Stomach (tissue), 9 donors: ENCODE measurements around the gene FANCB. TPM values are rescaled to one million over a fixed set of nuclear protein-coding genes. Genes with fewer than 3 reads are reported as not detected.

Source experiments
- DNase-seq, 2 donors: peaks; one replicate each; pipeline versions ENCODE4 v3.0.0 to v3.0.0-alpha.2; 2013 to 2019
- H3K27ac ChIP-seq, 5 donors: fragments of 200-600 bp in 4 of 5; sonication (generic) in 4 of 5; one replicate each; pipeline ENCODE4 v1.5.1; 2013 to 2019; ENCODE audit warnings: mild to moderate bottlenecking in 1 of 5, moderate library complexity in 1 of 5
- H3K27me3 ChIP-seq, 3 donors: fragments of 200-600 bp; sonication (generic); one replicate each; pipeline ENCODE4 v1.5.1; 2017 to 2019; ENCODE audit warnings: mixed run types in 1 of 3
- H3K36me3 ChIP-seq, 4 donors: fragments of 200-600 bp; sonication (generic); 1 replicate in 3 of 4; 2 replicates in 1 of 4; pipeline ENCODE4 v1.5.1; 2016 to 2019
- H3K4me1 ChIP-seq, 4 donors: fragments of 200-600 bp; sonication (generic); one replicate each; pipeline ENCODE4 v1.5.1; 2016 to 2019
- H3K4me3 ChIP-seq, 4 donors: fragments of 200-600 bp; sonication (generic) in 3 of 4; one replicate each; pipeline ENCODE4 v1.5.1; 2016 to 2019; ENCODE audit warnings: mild to moderate bottlenecking in 1 of 4
- H3K9me3 ChIP-seq, 4 donors: fragments of 200-600 bp; sonication (generic); one replicate each; pipeline ENCODE4 v1.5.1; 2016 to 2019
- EP300 ChIP-seq: sonication (generic); formaldehyde crosslinking; IDR thresholded peaks from one replicate; pipeline ENCODE4 v1.6.1; 2017; ENCODE audit warnings: antibody characterized with exemption
- POLR2A ChIP-seq, 4 donors: fragments of 450-650 bp; IDR thresholded peaks; one replicate each; pipeline ENCODE4 v1.6.1; 2016; ENCODE audit warnings: antibody characterized with exemption in 4 of 4, control low read depth in 2 of 4, mild to moderate bottlenecking in 1 of 4, moderate library complexity in 1 of 4
- POLR2AphosphoS5 ChIP-seq, 3 donors: sonication (generic); formaldehyde crosslinking; IDR thresholded peaks; one replicate each; pipeline ENCODE4 v1.6.1; 2016; ENCODE audit warnings: antibody characterized with exemption in 3 of 3
- WGBS, 5 donors: extraction: QIAGEN DNeasy Blood & Tissue Kit in 3 of 5; methylation state at CpG; one replicate each; pipeline versions ENCODE4 v1.1.5 to v1.1.7; 2013 to 2018; 5-methylcytosine and 5-hydroxymethylcytosine counted together
- intact Hi-C: fragments of 100-400 bp; cut with DNase I; formaldehyde crosslinking; loops from one replicate; pipeline ENCODE4 v1.15.1; 2023; ENCODE audit warnings: low total_unique reads
- polyA plus RNA-seq, 3 donors: library from polyadenylated mRNA; stranded (reverse); fragments of 200-250 nt; gene quantifications; one replicate each; pipeline ENCODE4 v1.2.3, GENCODE V29; 2013
- total RNA-seq, 5 donors: library from RNA; depleted of rRNA; stranded (reverse); fragments of >200 nt; gene quantifications; one replicate each; pipeline versions ENCODE4 v1.1.0 to v1.2.3, GENCODE V29; 2014 to 2016
- TF ChIP-seq, protein P1 (sequence below), 7 experiments: fragments of 450-650 bp in 4 of 7; fragments of 200-600 bp in 3 of 7; sonication (generic) in 3 of 7; IDR thresholded peaks; one replicate each; pipeline ENCODE4 v1.5.1; 2016 to 2019; ENCODE audit warnings: antibody characterized with exemption in 7 of 7, control low read depth in 2 of 7, mild to moderate bottlenecking in 1 of 7
- donor health status: healthy with polysubstance abuse.
- donor health status: Bipolar disorder and iron deficiency.
- donor health status: healthy.

The FANCB gene
- total and polyA plus RNA-seq, 8 donors, result 0.25 to 5.3 (median 0.66) TPM; not detected in 2

- H3K27ac ChIP-seq, result no peak overlapping the region
- H3K4me1 ChIP-seq, result no peaks in the 10 kb centered on the region
- H3K36me3 ChIP-seq, result no peaks in the 10 kb centered on the region
- no peak overlapping the region for H3K4me3 ChIP-seq
- TF ChIP-seq, protein P1, sequence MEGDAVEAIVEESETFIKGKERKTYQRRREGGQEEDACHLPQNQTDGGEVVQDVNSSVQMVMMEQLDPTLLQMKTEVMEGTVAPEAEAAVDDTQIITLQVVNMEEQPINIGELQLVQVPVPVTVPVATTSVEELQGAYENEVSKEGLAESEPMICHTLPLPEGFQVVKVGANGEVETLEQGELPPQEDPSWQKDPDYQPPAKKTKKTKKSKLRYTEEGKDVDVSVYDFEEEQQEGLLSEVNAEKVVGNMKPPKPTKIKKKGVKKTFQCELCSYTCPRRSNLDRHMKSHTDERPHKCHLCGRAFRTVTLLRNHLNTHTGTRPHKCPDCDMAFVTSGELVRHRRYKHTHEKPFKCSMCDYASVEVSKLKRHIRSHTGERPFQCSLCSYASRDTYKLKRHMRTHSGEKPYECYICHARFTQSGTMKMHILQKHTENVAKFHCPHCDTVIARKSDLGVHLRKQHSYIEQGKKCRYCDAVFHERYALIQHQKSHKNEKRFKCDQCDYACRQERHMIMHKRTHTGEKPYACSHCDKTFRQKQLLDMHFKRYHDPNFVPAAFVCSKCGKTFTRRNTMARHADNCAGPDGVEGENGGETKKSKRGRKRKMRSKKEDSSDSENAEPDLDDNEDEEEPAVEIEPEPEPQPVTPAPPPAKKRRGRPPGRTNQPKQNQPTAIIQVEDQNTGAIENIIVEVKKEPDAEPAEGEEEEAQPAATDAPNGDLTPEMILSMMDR (IDR thresholded peaks at IDR 0.05), result no peak
- no peak for TF ChIP-seq EP300
- no peak for TF ChIP-seq POLR2A (IDR thresholded peaks at IDR 0.05)
- TF ChIP-seq POLR2AphosphoS5 (IDR thresholded peaks at IDR 0.05), result no peak
- intact Hi-C loops, result no loop called here
- DNase-seq, result no peak
- no peaks in the 10 kb centered on the region for H3K27me3 ChIP-seq
- H3K9me3 ChIP-seq, result peaks cover 0 to 9% (median 1%) of the 10 kb centered on the region in 4 donors
- WGBS, 5 donors, result 72 to 92% (median 83%) methylated on average over 2 of the region's 2 CpGs
Observed at GRCh38 chrX:14817571-14817970, 55.3 kb downstream of the FANCB start.

DNA sequence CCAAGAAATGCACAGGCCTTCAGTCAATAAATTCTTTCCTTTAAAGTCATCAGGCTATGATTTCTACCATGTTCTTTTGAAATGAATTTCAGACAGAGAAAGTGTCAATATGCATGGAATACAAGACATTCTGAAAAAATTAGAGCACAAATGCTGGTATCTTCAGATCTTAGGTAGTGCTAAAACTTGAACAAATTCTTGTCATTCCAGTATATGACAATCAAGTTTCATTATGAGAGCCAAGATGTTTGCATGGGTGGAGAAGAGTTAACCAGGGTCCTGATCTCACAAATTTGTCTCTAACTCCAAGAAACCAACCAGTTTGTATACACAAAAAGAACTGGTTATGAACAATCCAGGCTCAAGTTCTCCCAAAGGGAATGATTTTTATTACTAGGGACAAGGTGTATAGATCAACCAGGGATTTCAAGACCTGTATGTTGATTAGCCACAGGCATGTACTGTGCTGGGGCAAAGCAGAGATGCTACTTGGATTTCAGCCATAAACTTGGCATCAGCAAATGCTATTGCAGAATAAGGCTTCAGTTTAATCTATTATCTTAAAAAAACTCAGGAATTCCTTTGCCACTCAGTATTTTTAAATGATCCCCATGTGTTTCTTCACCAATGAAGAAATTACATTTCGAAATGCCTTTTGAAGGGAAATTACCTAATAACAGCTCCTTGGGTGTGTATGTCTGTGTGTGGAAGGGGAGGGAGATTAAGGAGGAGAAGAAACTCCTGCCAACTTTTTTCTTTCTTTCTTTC, 69.7 kb downstream of the FANCB start:
- no peaks in the 10 kb centered on the region for H3K36me3 ChIP-seq
- intact Hi-C loops, result no loop called here
- H3K9me3 ChIP-seq, result no peaks in the 10 kb centered on the region
- no peak overlapping the region for H3K27ac ChIP-seq
- no peak for DNase-seq
- H3K4me1 ChIP-seq, result no peaks in the 10 kb centered on the region
- WGBS, 5 donors, result 66 to 93% (median 75%) methylated on average over 1 of the region's 1 CpG
- TF ChIP-seq, protein P1 (IDR thresholded peaks at IDR 0.05), result no peak
- no peak overlapping the region for H3K4me3 ChIP-seq
- no peaks in the 10 kb centered on the region for H3K27me3 ChIP-seq

DNA sequence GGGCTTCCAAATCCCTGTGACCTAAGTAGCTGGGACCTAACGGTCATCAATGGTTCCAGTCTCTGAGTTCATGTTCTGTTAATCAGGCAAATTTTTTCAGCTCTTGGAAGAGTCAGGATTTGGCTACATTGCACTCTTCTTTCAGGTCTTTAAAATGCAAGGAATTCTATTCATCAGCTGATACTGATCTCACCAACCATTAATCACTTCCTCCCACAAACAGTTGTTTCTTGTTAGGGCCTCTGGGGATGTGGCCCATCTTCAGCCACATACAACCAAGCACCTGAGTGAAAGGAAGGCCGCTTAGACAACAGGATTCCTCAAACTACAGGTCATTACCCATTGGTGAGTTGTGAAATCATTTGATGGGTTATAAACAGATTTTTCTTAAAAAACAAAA, 71.7 kb downstream of the FANCB start:
- H3K4me3 ChIP-seq, result no peak overlapping the region
- no peaks in the 10 kb centered on the region for H3K36me3 ChIP-seq
- no peak for DNase-seq
- intact Hi-C loops, result no loop called here
- H3K9me3 ChIP-seq, result no peaks in the 10 kb centered on the region
- H3K27ac ChIP-seq, result no peak overlapping the region
- no peak for TF ChIP-seq POLR2A (IDR thresholded peaks at IDR 0.05)
- no peak for TF ChIP-seq POLR2AphosphoS5 (IDR thresholded peaks at IDR 0.05)
- no peak for TF ChIP-seq EP300
- TF ChIP-seq, protein P1 (IDR thresholded peaks at IDR 0.05), result no peak
- no peaks in the 10 kb centered on the region for H3K27me3 ChIP-seq
- WGBS, 5 donors, result 70 to 78% (median 73%) methylated on average over 2 of the region's 2 CpGs
- no peaks in the 10 kb centered on the region for H3K4me1 ChIP-seq

DNA sequence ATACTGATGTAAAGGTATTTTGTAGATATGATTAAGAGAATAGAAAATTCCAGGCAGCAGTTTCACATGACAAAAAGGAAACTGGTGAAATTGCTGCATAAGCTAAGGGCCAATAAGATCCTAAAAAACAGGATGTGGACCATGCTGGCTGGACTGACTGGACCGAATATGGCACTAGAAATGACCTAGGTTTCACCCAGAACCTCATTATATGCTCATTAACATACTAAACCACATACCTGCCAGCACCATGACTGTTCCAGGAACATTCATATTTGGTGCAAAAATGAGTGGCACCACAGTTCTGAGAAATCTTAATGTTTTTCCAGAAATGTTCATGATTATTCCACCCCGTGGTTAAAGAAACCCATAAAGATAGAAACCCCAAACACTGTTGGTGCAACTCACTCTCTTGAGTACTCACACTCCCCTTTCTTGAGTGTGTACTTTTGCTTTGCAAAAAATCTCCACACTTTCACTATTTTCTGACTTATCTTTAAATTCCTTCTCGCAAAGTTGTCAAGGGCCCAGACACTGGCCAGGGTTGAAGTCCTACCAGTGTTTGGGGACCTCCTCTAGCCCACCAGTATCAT, 74.0 kb downstream of the FANCB start:
- TF ChIP-seq, protein P1 (IDR thresholded peaks at IDR 0.05), result no peak
- TF ChIP-seq POLR2AphosphoS5 (IDR thresholded peaks at IDR 0.05) (no peak), EP300 (no peak), POLR2A (IDR thresholded peaks at IDR 0.05) (no peak)
- H3K4me3 ChIP-seq, result no peak overlapping the region
- no peak overlapping the region for H3K27ac ChIP-seq
- no peaks in the 10 kb centered on the region for H3K9me3 ChIP-seq
- no peak for DNase-seq
- H3K36me3 ChIP-seq, result no peaks in the 10 kb centered on the region
- H3K27me3 ChIP-seq, result no peaks in the 10 kb centered on the region
- 62 to 83% (median 73%) methylated on average over 3 of the region's 3 CpGs for WGBS, 5 donors
- intact Hi-C loops, result no loop called here
- no peaks in the 10 kb centered on the region for H3K4me1 ChIP-seq

Other genes with a start within 250 kb of the FANCB start
- 10 to 100 TPM in 3 of 5 donors, 1 to 10 TPM in 2; 1.7 to 34.1 (median 16.5) TPM for gene MOSPD2, start 352 bp upstream of the FANCB start, total RNA-seq
- gene MOSPD2, start 352 bp upstream of the FANCB start, polyA plus RNA-seq, result 1 to 10 TPM; 3.2 to 4.3 (median 3.4) TPM